GM18526 (cell line): Measurements from ENCODE around the gene FARS2.

Source experiments
- POLR2A ChIP-seq: IDR thresholded peaks from 3 replicates; pipeline ENCODE4 v1.6.1; 2011; ENCODE audit not compliant: insufficient read length; ENCODE audit errors: extremely low read depth

FARS2 gene

GRCh38 chr6:5718231-5718947, 457.1 kb downstream of the FARS2 start:
- TF ChIP-seq POLR2A: no peak

- no peak for TF ChIP-seq POLR2A
These were observed 462.8 kb downstream of the FARS2 start for GRCh38 chr6:5723841-5724691.

- no peak for TF ChIP-seq POLR2A
These were observed 463.6 kb downstream of the FARS2 start for GRCh38 chr6:5724911-5725310.

DNA sequence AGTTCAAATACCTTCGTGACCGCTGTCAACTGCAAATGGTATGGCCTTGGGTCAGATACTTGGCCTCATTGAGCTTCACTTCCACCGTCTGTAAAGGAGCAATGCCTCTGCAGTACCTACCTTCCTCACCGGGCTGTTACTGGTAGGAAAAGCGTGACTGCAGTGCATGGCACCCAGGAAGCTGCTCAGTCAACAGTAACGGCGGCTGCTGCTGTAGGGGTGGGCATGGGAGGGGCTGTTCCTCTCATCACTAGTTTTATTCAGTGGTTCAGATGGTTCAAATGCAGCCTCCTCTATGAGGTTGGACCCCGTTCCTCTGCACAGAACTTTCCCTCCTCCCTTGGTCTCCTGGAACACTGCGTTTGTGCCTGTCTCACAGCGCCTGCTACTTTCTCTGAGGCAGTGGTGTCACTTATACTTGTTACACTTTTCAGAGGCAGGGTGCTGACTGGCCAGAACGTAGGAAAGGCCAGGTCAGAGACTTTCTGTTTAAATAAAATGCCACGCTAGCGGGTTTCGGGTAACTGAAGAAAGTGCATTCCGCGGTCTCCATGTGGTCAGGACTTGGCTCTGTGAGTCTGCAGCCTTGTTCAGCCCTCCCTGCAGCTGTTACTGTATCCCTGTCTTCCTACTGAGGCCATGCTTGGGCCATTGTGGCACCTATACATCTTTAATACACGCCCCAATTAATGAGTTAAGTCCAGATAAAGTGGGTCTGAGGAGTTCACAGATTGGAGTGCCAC, 465.8 kb downstream of the FARS2 start:
- TF ChIP-seq POLR2A: no peak

DNA sequence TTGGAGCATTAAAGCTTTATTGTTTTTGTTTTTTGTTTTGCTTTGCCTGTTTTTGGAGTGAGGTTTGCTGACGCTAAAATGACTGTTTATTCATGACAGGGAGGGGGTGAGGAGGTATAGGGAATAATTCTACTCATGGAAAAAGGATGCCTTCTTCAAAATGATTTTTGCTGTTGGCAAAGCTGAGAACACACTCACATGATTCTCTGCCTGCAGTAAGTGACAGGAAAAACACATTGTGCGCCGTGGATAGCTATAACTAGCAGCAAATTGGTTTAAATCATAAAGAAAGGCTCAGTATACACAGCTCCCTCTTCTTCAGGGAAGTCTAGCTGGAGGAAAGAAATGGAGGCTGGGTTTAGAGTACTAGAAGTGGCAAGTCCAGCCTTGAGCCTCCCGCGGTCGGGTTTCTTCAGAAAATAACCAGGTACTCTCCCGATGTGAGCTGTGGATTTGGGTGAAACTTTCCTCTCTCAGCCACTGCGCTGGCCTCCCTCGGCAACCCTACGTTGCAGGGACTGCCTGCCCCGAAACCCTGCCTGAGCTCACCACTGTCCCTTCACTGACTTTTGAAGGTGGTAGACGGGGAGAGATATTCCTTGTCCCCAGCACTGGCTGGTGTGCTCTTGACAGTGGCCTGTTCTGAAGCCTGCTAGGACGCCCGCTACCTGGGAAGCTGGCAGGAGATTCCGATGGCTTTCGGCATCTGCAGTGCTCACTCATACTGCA, 467.2 kb downstream of the FARS2 start:
- TF ChIP-seq POLR2A: no peak

- TF ChIP-seq POLR2A: no peak
These were observed 467.7 kb downstream of the FARS2 start for GRCh38 chr6:5729080-5729434.

DNA sequence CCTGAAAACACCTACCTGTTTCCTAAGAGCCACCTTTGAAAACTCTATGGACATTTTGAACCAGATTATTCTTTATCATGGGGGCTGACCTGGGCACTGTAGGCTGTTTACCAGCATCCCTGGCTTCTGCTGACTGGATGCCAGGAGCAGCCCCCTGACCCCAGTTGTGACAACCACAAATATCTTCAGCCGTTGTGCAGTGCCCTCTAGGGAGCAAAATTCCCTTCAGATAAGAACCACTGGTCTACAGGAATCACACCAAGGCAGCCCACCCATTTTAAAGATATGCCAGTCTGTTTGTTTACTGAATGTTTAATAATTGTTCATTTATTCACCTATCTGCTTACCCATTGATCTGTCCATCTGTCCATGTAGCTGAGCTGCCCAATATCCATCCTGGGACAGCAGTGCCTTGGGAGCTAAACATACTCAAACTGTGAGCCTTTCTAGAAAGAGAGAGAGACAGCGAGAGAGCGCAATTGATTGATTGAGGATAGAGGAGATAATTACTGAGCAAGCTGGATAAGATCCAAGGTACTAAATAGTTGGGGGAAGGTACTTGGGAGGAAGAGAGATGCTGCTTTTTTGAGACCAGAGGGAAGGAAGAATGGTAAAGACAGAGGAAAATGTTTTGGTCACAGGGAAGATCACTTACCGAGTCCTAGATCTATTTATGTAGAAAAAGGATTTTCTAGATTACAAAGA, 468.7 kb downstream of the FARS2 start:
- TF ChIP-seq POLR2A: no peak

DNA sequence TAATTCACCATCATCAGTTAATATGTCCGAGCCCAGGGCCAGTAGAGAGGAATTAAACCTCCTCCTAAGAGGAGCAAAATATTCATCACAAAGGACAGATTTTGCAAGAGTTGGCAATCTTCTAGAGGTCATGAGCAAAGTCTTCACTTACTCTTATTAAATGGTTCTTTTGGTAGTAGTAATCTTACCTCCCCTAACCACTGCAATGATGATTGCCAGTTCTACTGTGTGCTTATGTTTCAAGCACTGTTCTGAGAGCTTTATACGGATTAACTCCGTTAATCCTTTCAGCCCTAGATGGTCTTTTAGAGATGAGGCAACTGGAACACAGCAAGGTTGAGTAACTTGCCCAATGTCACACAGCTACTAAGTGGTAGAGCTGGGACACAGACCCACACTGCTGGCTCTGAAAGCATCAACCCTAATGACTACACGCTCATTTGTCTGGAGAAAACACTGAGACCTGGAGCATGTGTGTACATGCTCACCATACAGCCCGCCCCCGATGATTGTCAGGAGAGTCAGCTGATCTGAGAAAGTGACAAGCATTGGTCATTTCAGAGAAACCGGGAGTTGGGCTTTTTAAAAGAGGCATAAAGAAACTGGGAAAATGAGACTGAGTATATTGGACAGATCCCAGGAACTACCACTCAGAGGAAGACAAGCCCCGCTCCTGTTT, 469.4 kb downstream of the FARS2 start:
- TF ChIP-seq POLR2A: no peak

DNA sequence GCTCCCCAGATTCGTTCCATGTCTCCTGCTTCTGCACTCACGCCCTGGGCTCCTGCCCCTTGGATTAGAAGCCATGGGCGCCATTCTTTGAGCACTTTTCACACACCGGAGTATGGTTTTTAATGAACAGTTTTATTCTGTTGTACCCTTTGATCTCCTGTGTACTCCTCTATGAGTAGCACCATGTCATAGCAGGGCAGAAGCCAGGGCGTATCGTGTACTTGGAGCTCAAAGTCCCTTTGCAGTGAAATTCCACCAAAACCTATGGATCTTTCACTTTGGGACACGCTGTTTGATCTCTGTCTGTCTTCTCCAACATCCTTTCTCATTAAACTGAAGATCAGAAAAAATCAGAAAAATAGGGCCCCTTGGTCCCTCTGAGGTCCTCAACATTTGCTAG, 470.1 kb downstream of the FARS2 start:
- no peak for TF ChIP-seq POLR2A

DNA sequence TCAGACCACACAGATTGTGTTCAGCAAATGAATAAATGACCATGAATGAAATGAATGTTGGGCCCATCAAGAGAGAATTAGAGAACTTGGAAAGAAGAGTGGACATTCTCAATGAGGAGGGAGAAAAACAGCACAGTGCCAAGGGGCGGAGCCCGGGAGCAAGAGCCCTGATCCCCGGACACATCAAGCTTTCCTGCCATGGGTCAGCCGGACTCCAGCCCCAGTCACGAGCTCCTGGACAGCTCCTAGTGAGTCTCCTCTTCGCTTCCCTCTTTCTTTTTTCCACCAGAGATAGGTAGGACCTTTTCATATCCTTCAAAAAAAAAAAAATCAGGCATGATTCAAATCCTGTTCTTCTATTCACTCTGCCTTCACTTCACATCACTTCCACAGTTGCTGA, 471.2 kb downstream of the FARS2 start:
- TF ChIP-seq POLR2A: no peak

DNA sequence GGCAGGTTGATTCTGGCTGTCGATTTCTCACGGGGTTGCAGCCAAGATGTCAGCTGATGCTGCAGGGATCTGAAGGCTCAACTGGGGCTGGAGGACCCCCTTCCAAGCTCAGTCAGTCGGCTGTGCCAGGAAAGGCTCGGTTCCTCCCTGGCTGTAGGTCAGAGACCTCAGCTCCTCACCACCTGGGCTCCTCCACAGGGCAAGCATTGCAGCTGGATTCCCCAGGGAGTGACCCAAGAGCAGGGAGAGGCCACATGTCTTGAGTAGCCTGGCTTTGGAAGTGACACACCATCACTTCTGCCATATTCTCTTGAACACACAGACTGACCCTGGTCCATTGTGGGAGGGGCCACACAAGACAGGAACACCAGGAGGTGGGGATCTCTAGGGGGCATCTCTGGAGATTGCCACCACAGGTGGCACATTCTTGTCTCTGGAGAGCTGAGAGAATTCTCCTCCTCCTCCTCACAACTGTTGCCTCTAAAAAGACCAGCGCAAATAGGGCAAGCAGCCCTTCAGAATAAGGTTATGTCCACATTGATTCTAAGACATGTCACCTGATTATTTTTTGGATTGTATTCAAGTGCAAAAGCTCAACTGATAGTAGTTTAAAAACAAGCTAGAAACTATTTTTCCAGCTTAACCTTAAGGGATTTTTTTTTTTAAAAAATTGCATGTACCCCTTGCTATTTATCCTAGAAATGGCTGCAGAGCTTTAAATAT, 474.9 kb downstream of the FARS2 start:
- no peak for TF ChIP-seq POLR2A

GRCh38 chr6:5737460-5737859, 476.1 kb downstream of the FARS2 start:
- TF ChIP-seq POLR2A: no peak

GRCh38 chr6:5738211-5738610, 476.9 kb downstream of the FARS2 start:
- TF ChIP-seq POLR2A: no peak
